Measurements from ENCODE around the gene GOLGA6L2.
A peak's percentile ranks its signal among the peaks of the same experiment; 100 is the strongest.

GOLGA6L2 gene

DNA sequence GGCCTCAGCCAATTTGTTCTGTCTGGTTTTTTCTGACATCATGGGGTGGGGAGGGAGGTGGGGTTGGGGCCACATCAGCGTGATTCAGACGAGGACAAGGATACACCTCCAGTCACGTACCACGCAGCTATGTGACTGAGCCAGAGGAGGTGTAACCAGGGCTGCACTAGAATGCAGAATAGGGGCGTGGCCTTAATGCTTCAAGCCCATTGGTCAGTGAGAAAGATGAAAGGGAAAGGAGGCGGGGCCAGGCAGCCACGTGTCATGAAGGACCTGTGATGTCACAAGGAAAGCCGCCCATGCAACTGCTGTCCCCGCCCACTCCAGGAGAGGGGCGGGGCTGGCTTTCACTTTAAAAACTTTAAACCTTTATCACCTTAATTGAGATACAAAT, at the start of gene GOLGA6L2:
Gene GOLGA6L2, minus strand, starts transcription at position 137 of the 394 bp plus-strand sequence. Its CDS starts 62 bp downstream, at position 75.
- Histone ChIP-seq H3K4me1 (ENCODE audit: insufficient read depth, poor library complexity, severe bottlenecking) (no peaks in the 10 kb centered on the region), H3K36me3 (ENCODE audit: low read depth) (no peaks in the 10 kb centered on the region), H3K27me3 (ENCODE audit: insufficient read depth, poor library complexity, severe bottlenecking) (peaks cover 2% of the 10 kb centered on the region), H3K9me3 (ENCODE audit: severe bottlenecking) (no peaks in the 10 kb centered on the region), H3K27ac (ENCODE audit: poor library complexity, severe bottlenecking) (no peak within 1 kb of the TSS), H3K4me3 (ENCODE audit: severe bottlenecking) (no peak within 1 kb of the TSS)
- no peak for TF ChIP-seq CTCF (IDR thresholded peaks at IDR 0.05; ENCODE audit: poor library complexity, severe bottlenecking)
- ATAC-seq (ENCODE audit: low read depth), result peak; percentile 93
- no peak for DNase-seq (ENCODE audit: low spot score)

DNA sequence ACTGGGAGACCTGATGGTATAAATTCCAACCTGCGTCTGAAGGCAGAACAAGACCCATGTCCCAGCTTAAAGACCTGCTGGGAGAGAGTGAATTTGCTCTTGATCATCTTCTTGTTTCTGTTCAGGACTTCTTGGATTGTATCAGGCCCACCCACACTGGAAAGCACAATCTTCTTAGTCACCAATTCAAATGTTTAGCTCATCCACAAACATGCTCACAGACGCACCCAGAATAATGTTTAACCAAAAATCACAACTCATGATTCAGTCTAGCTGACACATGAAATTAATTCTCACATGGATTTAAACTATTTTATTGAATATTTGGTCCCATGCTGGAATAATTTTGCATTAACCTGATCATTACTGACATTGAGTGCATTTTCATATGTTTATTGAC, 37.8 kb upstream of the GOLGA6L2 start:
- no peak for DNase-seq (ENCODE audit: low spot score)
- Histone ChIP-seq H3K9me3 (ENCODE audit: severe bottlenecking) (no peaks in the 10 kb centered on the region), H3K27me3 (ENCODE audit: insufficient read depth, poor library complexity, severe bottlenecking) (peaks cover 31% of the 10 kb centered on the region), H3K4me3 (ENCODE audit: severe bottlenecking) (no peak overlapping the region), H3K27ac (ENCODE audit: poor library complexity, severe bottlenecking) (no peak overlapping the region), H3K36me3 (ENCODE audit: low read depth) (no peaks in the 10 kb centered on the region), H3K4me1 (ENCODE audit: insufficient read depth, poor library complexity, severe bottlenecking) (no peaks in the 10 kb centered on the region)
- no peak for ATAC-seq (ENCODE audit: low read depth)
- TF ChIP-seq CTCF (IDR thresholded peaks at IDR 0.05; ENCODE audit: poor library complexity, severe bottlenecking), result no peak

- H3K36me3 ChIP-seq (ENCODE audit: low read depth), result no peaks in the 10 kb centered on the region
- TF ChIP-seq CTCF (IDR thresholded peaks at IDR 0.05; ENCODE audit: poor library complexity, severe bottlenecking), result no peak
These were observed 36.8 kb upstream of the GOLGA6L2 start for GRCh38 chr15:23483821-23484299.

GRCh38 chr15:23482764-23483489, 35.9 kb upstream of the GOLGA6L2 start:
- no peak for TF ChIP-seq CTCF (IDR thresholded peaks at IDR 0.05; ENCODE audit: poor library complexity, severe bottlenecking)
- no peak for DNase-seq (ENCODE audit: low spot score)
- no peak overlapping the region for H3K4me3 ChIP-seq (ENCODE audit: severe bottlenecking)
- no peaks in the 10 kb centered on the region for H3K4me1 ChIP-seq (ENCODE audit: insufficient read depth, poor library complexity, severe bottlenecking)
- no peaks in the 10 kb centered on the region for H3K9me3 ChIP-seq (ENCODE audit: severe bottlenecking)
- H3K27me3 ChIP-seq (ENCODE audit: insufficient read depth, poor library complexity, severe bottlenecking), result peaks cover 17% of the 10 kb centered on the region
- no peaks in the 10 kb centered on the region for H3K36me3 ChIP-seq (ENCODE audit: low read depth)
- no peak for ATAC-seq (ENCODE audit: low read depth)
- H3K27ac ChIP-seq (ENCODE audit: poor library complexity, severe bottlenecking), result no peak overlapping the region

More at GRCh38 chr15:23483821-23484299, 36.8 kb upstream of the GOLGA6L2 start:
- DNase-seq (ENCODE audit: low spot score) (no peak), ATAC-seq (ENCODE audit: low read depth) (no peak)
- H3K4me1 ChIP-seq (ENCODE audit: insufficient read depth, poor library complexity, severe bottlenecking), result no peaks in the 10 kb centered on the region
- no peak overlapping the region for H3K27ac ChIP-seq (ENCODE audit: poor library complexity, severe bottlenecking)
- no peak overlapping the region for H3K4me3 ChIP-seq (ENCODE audit: severe bottlenecking)
- H3K9me3 ChIP-seq (ENCODE audit: severe bottlenecking), result no peaks in the 10 kb centered on the region
- peaks cover 26% of the 10 kb centered on the region for H3K27me3 ChIP-seq (ENCODE audit: insufficient read depth, poor library complexity, severe bottlenecking)

DNA sequence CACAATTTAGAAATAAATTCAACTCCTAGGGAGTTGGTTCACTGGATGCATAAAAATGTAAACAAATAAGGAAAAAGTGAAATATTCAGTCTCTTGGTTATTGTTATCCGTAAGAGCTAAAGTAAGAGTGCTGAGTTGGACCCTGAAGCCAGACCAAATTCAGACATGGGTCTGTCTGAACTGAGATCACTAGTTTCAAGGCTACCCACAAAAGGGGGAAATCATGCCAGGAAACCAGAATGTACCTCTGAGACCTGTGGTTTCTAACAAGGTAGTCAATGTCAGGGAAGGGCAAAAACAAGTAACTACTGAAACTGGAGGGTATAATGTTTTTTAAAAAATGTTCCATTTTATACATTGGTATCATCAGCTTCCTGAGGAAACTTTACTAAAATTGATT, 35.2 kb upstream of the GOLGA6L2 start:
- H3K36me3 ChIP-seq (ENCODE audit: low read depth), result no peaks in the 10 kb centered on the region
- H3K4me1 ChIP-seq (ENCODE audit: insufficient read depth, poor library complexity, severe bottlenecking), result no peaks in the 10 kb centered on the region
- ATAC-seq (ENCODE audit: low read depth) (no peak), DNase-seq (ENCODE audit: low spot score) (no peak)
- no peak for TF ChIP-seq CTCF (IDR thresholded peaks at IDR 0.05; ENCODE audit: poor library complexity, severe bottlenecking)
- peaks cover 14% of the 10 kb centered on the region for H3K27me3 ChIP-seq (ENCODE audit: insufficient read depth, poor library complexity, severe bottlenecking)
- H3K27ac ChIP-seq (ENCODE audit: poor library complexity, severe bottlenecking), result no peak overlapping the region
- H3K4me3 ChIP-seq (ENCODE audit: severe bottlenecking), result no peak overlapping the region
- no peaks in the 10 kb centered on the region for H3K9me3 ChIP-seq (ENCODE audit: severe bottlenecking)

Data from RWPE2 (cell line).